CD4-positive, alpha-beta T cell (primary cell): ENCODE measurements around the gene PCED1B. TPM values are rescaled to one million over a fixed set of nuclear protein-coding genes. Genes with fewer than 3 reads are reported as not detected.

Source experiments
- ATAC-seq: fragments of 200-7000 bp; cut with Tn5 transposase; one replicate; pipeline ENCODE4 v1.10.0; 2022; ENCODE audit warnings: mild to moderate bottlenecking; ENCODE audit not compliant: poor library complexity
- CTCF ChIA-PET: fragments of 350-600 bp; sonication (Branson Sonifier 250); formaldehyde crosslinking; loops from one replicate; lab custom pipeline; 2021; ENCODE audit warnings: antibody characterized with exemption, inconsistent platforms; lab: Charles Lee
- POLR2A ChIA-PET: fragments of 350-600 bp; sonication (Branson Sonifier 250); formaldehyde crosslinking; loops from one replicate; lab custom pipeline; 2021; ENCODE audit warnings: antibody characterized with exemption, inconsistent platforms; lab: Charles Lee
- DNase-seq, 14 experiments: peaks; one replicate each; pipeline ENCODE4 v3.0.0-alpha.2; 2013 to 2020; ENCODE audit warnings: mixed read lengths in 2 of 14
- H3K27ac ChIP-seq, 2 donors: one replicate each; pipeline versions ENCODE4 v1.5.1 to v1.7.0; 2013; ENCODE audit warnings: low read length in 2 of 2, low read depth in 1 of 2, mild to moderate bottlenecking in 1 of 2
- H3K27me3 ChIP-seq, 2 experiments: 1 replicate in 1 of 2; 2 replicates in 1 of 2; pipeline versions ENCODE4 v1.6.1 to v1.7.0; 2013; ENCODE audit warnings: low read length in 2 of 2, control low read depth in 1 of 2, mild to moderate bottlenecking in 1 of 2, moderate library complexity in 1 of 2; ENCODE audit not compliant: insufficient read depth in 2 of 2, control insufficient read depth in 1 of 2
- H3K36me3 ChIP-seq: one replicate; pipeline ENCODE4 v1.6.1; 2013; ENCODE audit warnings: low read length, control low read depth; ENCODE audit not compliant: insufficient read depth
- H3K4me1 ChIP-seq: one replicate; pipeline ENCODE4 v1.6.1; 2013; ENCODE audit warnings: low read length, control low read depth; ENCODE audit not compliant: insufficient read depth
- H3K4me3 ChIP-seq: one replicate; pipeline ENCODE4 v1.5.1; 2013; ENCODE audit warnings: mild to moderate bottlenecking, low read length, moderate library complexity
- H3K9me3 ChIP-seq, 2 experiments: 1 replicate in 1 of 2; 2 replicates in 1 of 2; pipeline versions ENCODE4 v1.6.1 to v1.7.0; 2013; ENCODE audit warnings: low read length in 2 of 2, mild to moderate bottlenecking in 2 of 2, control low read depth in 1 of 2, moderate library complexity in 1 of 2; ENCODE audit not compliant: control insufficient read depth in 1 of 2, insufficient read depth in 1 of 2
- H3K27ac Mint-ChIP-seq: one replicate; pipeline ENCODE4 v1.8.0; 2020; ENCODE audit warnings: mixed read lengths
- H3K27me3 Mint-ChIP-seq: one replicate; pipeline ENCODE4 v1.8.0; 2021; ENCODE audit warnings: mixed read lengths
- H3K36me3 Mint-ChIP-seq: one replicate; pipeline ENCODE4 v1.8.0; 2021; ENCODE audit warnings: low read depth, mixed read lengths
- H3K4me1 Mint-ChIP-seq: one replicate; pipeline ENCODE4 v1.8.0; 2021; ENCODE audit warnings: low read depth, mixed read lengths
- H3K4me3 Mint-ChIP-seq: one replicate; pipeline ENCODE4 v1.8.0; 2020; ENCODE audit warnings: mild to moderate bottlenecking, mixed read lengths
- H3K9me3 Mint-ChIP-seq: one replicate; pipeline ENCODE4 v1.8.0; 2020; ENCODE audit warnings: mixed read lengths
- CTCF ChIP-seq: fragments of 200-600 bp; IDR thresholded peaks from one replicate; pipeline ENCODE4 v1.8.0; 2022; ENCODE audit warnings: antibody characterized with exemption, mild to moderate bottlenecking
- intact Hi-C, 2 experiments: fragments of 100-400 bp; cut with DNase I in 1 of 2; cut with micrococcal nuclease in 1 of 2; formaldehyde crosslinking; loops; one replicate each; pipeline versions ENCODE4 v1.15.1 to v1.9.0; 2023 to 2025; cut with DNase I, micrococcal nuclease
- polyA plus RNA-seq, 2 donors: library from polyadenylated mRNA; unstranded; fragments of 120-200 nt; gene quantifications; one replicate each; pipeline ENCODE4 v1.2.1, GENCODE V29; 2013
- total RNA-seq, 174 experiments: library from RNA in 2 of 174; stranded (reverse) in 2 of 174; gene quantifications; one replicate each; pipeline ENCODE4 v1.2.3 and lab custom pipeline; 2021 to 2026

PCED1B gene
- total RNA-seq (10 to 100 TPM; 18.7 to 20.0 TPM), total RNA-seq (lab: John Stamatoyannopoulos, UW) (21.1 to 190 (median 49.1) reads per million in 172 experiments)
- 77.3 TPM for polyA plus RNA-seq (2013, experiment 1 of 2)
- polyA plus RNA-seq (2013, experiment 2 of 2) = 84.5 TPM

- H3K27ac ChIP-seq = peak within 1 kb of the TSS; percentile 50 to 80
- ChIA-PET POLR2A (interaction anchor here (0.9 to 4.9 kb wide), 24 partner anchors 8 to 1351 kb away, joined by 3 to 43 read pairs (median 6); no protein-coding TSS in a partner anchor), CTCF (interaction anchor here (1.0 to 3.5 kb wide), 6 partner anchors 9 to 318 kb away, joined by 3 to 11 read pairs (median 4); no protein-coding TSS in a partner anchor)
- ATAC-seq (peak; percentile 52), DNase-seq (peak; percentile 30 to 79 (median 62))
- intact Hi-C loops = loop anchor here (2.0 to 5.0 kb wide), 3 partner anchors 227 to 318 kb away; no protein-coding TSS in a partner anchor
- no peaks in the 10 kb centered on the region for H3K36me3 ChIP-seq
- peak; percentile 37 for TF ChIP-seq CTCF
- H3K4me3 Mint-ChIP-seq = peak within 1 kb of the TSS; percentile 95
- peak within 1 kb of the TSS; percentile 84 for H3K4me3 ChIP-seq
- H3K4me1 ChIP-seq = peaks cover 34% of the 10 kb centered on the region
- H3K9me3 Mint-ChIP-seq = no peaks in the 10 kb centered on the region
- peak within 1 kb of the TSS; percentile 98 for H3K27ac Mint-ChIP-seq
- peaks cover 86% of the 10 kb centered on the region for H3K4me1 Mint-ChIP-seq
- no peaks in the 10 kb centered on the region for H3K27me3 ChIP-seq
- no peaks in the 10 kb centered on the region for H3K9me3 ChIP-seq
- peaks cover 19% of the 10 kb centered on the region for H3K36me3 Mint-ChIP-seq
- no peaks in the 10 kb centered on the region for H3K27me3 Mint-ChIP-seq
Observed at GRCh38 chr12:47079468-47079980, at the start of gene PCED1B, which contains the start of gene AMIGO2. TSS of gene PCED1B (plus strand) at chr12:47079621. CDS start at chr12:47235064, 155,443 bp downstream. TSS of gene AMIGO2 (minus strand) at chr12:47079959. CDS start at chr12:47079002, 957 bp downstream.

- peaks cover 2% of the 10 kb centered on the region for H3K4me1 ChIP-seq
- no peaks in the 10 kb centered on the region for H3K36me3 ChIP-seq
- intact Hi-C loops = loop anchor here (5.0 to 10.0 kb wide), 2 partner anchors 162 to 625 kb away; no protein-coding TSS in a partner anchor
- Mint-ChIP-seq H3K27me3 (peaks cover 10% of the 10 kb centered on the region), H3K9me3 (no peaks in the 10 kb centered on the region), H3K4me1 (peaks cover 16% of the 10 kb centered on the region), H3K27ac (no peak overlapping the region), H3K36me3 (no peaks in the 10 kb centered on the region), H3K4me3 (no peak overlapping the region)
- H3K27ac ChIP-seq = no peak overlapping the region
- H3K9me3 ChIP-seq = no peaks in the 10 kb centered on the region
- TF ChIP-seq CTCF = no peak
- DNase-seq (peak in 1 of 14 experiments; percentile 11), ATAC-seq (no peak)
- no peak overlapping the region for H3K4me3 ChIP-seq
- ChIA-PET POLR2A (no interaction called here), CTCF (interaction anchor here (1.0 kb wide), 1 partner anchor 278 kb away, joined by 3 read pairs; no protein-coding TSS in a partner anchor)
- H3K27me3 ChIP-seq = no peaks in the 10 kb centered on the region
Observed at GRCh38 chr12:47029903-47030302, 49.5 kb upstream of the PCED1B start.

- peak; percentile 64 for TF ChIP-seq CTCF
- POLR2A ChIA-PET = interaction anchor here (0.6 to 1.9 kb wide), 11 partner anchors 48 to 654 kb away, joined by 3 to 14 read pairs (median 5); partner anchors contain the start of gene AMIGO2
- H3K36me3 ChIP-seq = no peaks in the 10 kb centered on the region
- no peaks in the 10 kb centered on the region for H3K27me3 Mint-ChIP-seq
- ATAC-seq (peak; percentile 83), DNase-seq (peak in 7 of 14 experiments; percentile 2 to 80 (median 37))
- peaks cover 19% of the 10 kb centered on the region for H3K4me1 Mint-ChIP-seq
- H3K36me3 Mint-ChIP-seq = no peaks in the 10 kb centered on the region
- intact Hi-C loops = loop anchor here (1.0 to 10.0 kb wide), 6 partner anchors 160 to 654 kb away; no protein-coding TSS in a partner anchor
- H3K9me3 Mint-ChIP-seq = no peaks in the 10 kb centered on the region
- H3K4me1 ChIP-seq = peaks cover 2% of the 10 kb centered on the region
- H3K27ac ChIP-seq = no peak overlapping the region
- no peak overlapping the region for H3K4me3 Mint-ChIP-seq
- CTCF ChIA-PET = interaction anchor here (0.6 to 2.4 kb wide), 15 partner anchors 9 to 683 kb away, joined by 3 to 19 read pairs (median 4); no protein-coding TSS in a partner anchor
- H3K27me3 ChIP-seq = no peaks in the 10 kb centered on the region
- no peak overlapping the region for H3K27ac Mint-ChIP-seq
- no peaks in the 10 kb centered on the region for H3K9me3 ChIP-seq
- no peak overlapping the region for H3K4me3 ChIP-seq
Observed at GRCh38 chr12:47032644-47033043, 46.8 kb upstream of the PCED1B start.
